GM12864 (cell line): Measurements from ENCODE around the gene CCDC14.

Experiments
- DNase-seq: peaks from one replicate; pipeline ENCODE4 v3.0.0-alpha.2; 2011; ENCODE audit warnings: low read depth
- H3K4me3 ChIP-seq: 2 replicates; pipeline ENCODE4 v1.5.1; 2011; ENCODE audit warnings: mild to moderate bottlenecking, low read depth, low read length, control low read depth
- CTCF ChIP-seq: IDR thresholded peaks from 2 replicates; pipeline ENCODE4 v1.5.1; 2011; ENCODE audit warnings: low read depth, mild to moderate bottlenecking, moderate library complexity, low read length, control low read depth, inconsistent platforms; ENCODE audit errors: missing control alignments

CCDC14 gene

GRCh38 chr3:123869165-123869564 is 91.9 kb downstream of the CCDC14 start:
- no peak for TF ChIP-seq CTCF
- H3K4me3 ChIP-seq, result no peak overlapping the region
- DNase-seq, result no peak

GRCh38 chr3:123864706-123865105 is 96.3 kb downstream of the CCDC14 start:
- H3K4me3 ChIP-seq, result no peak overlapping the region
- no peak for TF ChIP-seq CTCF
- DNase-seq, result no peak
